ENCODE results near the gene GNG13. TPM values are rescaled to one million over a fixed set of nuclear protein-coding genes. Genes with fewer than 3 reads are reported as not detected.

Gene GNG13
- total RNA-seq, 1 donor from 2014 or later = not detected

GRCh38 chr16:752007-752312, 48.6 kb downstream of the GNG13 start:
- no peak for FAIRE-seq
- no peaks in the 10 kb centered on the region for H4K20me1 ChIP-seq (ENCODE audit: insufficient read depth, low read length)
- peaks cover 8% of the 10 kb centered on the region for H3K4me1 ChIP-seq (ENCODE audit: insufficient read depth, low read length)
- H3K4me1 Mint-ChIP-seq (ENCODE audit: low read depth, unreplicated experiment) = peaks cover 5% of the 10 kb centered on the region
- H3K4me3 Mint-ChIP-seq (ENCODE audit: unreplicated experiment) = peak overlapping the region; percentile 16
- H3K27me3 ChIP-seq (ENCODE audit: insufficient read depth, low read length) = peaks cover 2% of the 10 kb centered on the region
- no peak overlapping the region for H3K27ac ChIP-seq (ENCODE audit: low read depth, low read length)
- H3K4me3 ChIP-seq (ENCODE audit: insufficient read depth, low read depth, low read length) = no peak overlapping the region
- H3K36me3 ChIP-seq (ENCODE audit: insufficient read depth, low read length) = no peaks in the 10 kb centered on the region
- H3K36me3 Mint-ChIP-seq (ENCODE audit: low read depth, unreplicated experiment) = no peaks in the 10 kb centered on the region
- DNase-seq (ENCODE audit: low read depth) = no peak
- no peaks in the 10 kb centered on the region for H3K79me2 ChIP-seq (ENCODE audit: insufficient read depth, low read length)
- H3K27ac Mint-ChIP-seq (ENCODE audit: unreplicated experiment) = no peak overlapping the region
- TF ChIP-seq CTCF (IDR thresholded peaks at IDR 0.05; ENCODE audit: insufficient read depth, low read depth, low read length) (no peak), EZH2 (IDR thresholded peaks at IDR 0.05; ENCODE audit: insufficient read depth, low read length) (no peak)
- H3K9me3 ChIP-seq (ENCODE audit: insufficient read depth, low read depth, low read length) = no peaks in the 10 kb centered on the region
- H3K9me3 Mint-ChIP-seq (ENCODE audit: unreplicated experiment) = peaks cover 5% of the 10 kb centered on the region
- H2AFZ ChIP-seq (ENCODE audit: low read depth, low read length) = no peak overlapping the region
- H3K27me3 Mint-ChIP-seq (ENCODE audit: low read depth, unreplicated experiment) = peaks cover 14% of the 10 kb centered on the region
- H3K4me2 ChIP-seq (ENCODE audit: low read length) = peak overlapping the region; percentile 22
- H3K9ac ChIP-seq (ENCODE audit: low read length) = no peak overlapping the region

GRCh38 chr16:751152-752006, 49.2 kb downstream of the GNG13 start:
- no peak overlapping the region for H3K9ac ChIP-seq (ENCODE audit: low read length)
- H3K9me3 Mint-ChIP-seq (ENCODE audit: unreplicated experiment) = peaks cover 2% of the 10 kb centered on the region
- H4K20me1 ChIP-seq (ENCODE audit: insufficient read depth, low read length) = no peaks in the 10 kb centered on the region
- H3K27me3 Mint-ChIP-seq (ENCODE audit: low read depth, unreplicated experiment) = peaks cover 12% of the 10 kb centered on the region
- peaks cover 5% of the 10 kb centered on the region for H3K4me1 Mint-ChIP-seq (ENCODE audit: low read depth, unreplicated experiment)
- H3K27ac ChIP-seq (ENCODE audit: low read depth, low read length) = no peak overlapping the region
- no peak overlapping the region for H3K4me3 ChIP-seq (ENCODE audit: insufficient read depth, low read depth, low read length)
- H3K27ac Mint-ChIP-seq (ENCODE audit: unreplicated experiment) = no peak overlapping the region
- peaks cover 8% of the 10 kb centered on the region for H3K4me1 ChIP-seq (ENCODE audit: insufficient read depth, low read length)
- no peaks in the 10 kb centered on the region for H3K36me3 ChIP-seq (ENCODE audit: insufficient read depth, low read length)
- FAIRE-seq (no peak), DNase-seq (ENCODE audit: low read depth) (no peak)
- no peak overlapping the region for H2AFZ ChIP-seq (ENCODE audit: low read depth, low read length)
- peak overlapping the region; percentile 22 for H3K4me2 ChIP-seq (ENCODE audit: low read length)
- H3K27me3 ChIP-seq (ENCODE audit: insufficient read depth, low read length) = peaks cover 2% of the 10 kb centered on the region
- H3K4me3 Mint-ChIP-seq (ENCODE audit: unreplicated experiment) = no peak overlapping the region
- TF ChIP-seq CTCF (IDR thresholded peaks at IDR 0.05; ENCODE audit: insufficient read depth, low read depth, low read length) (no peak), EZH2 (IDR thresholded peaks at IDR 0.05; ENCODE audit: insufficient read depth, low read length) (no peak)
- no peaks in the 10 kb centered on the region for H3K79me2 ChIP-seq (ENCODE audit: insufficient read depth, low read length)
- no peaks in the 10 kb centered on the region for H3K9me3 ChIP-seq (ENCODE audit: insufficient read depth, low read depth, low read length)
- no peaks in the 10 kb centered on the region for H3K36me3 Mint-ChIP-seq (ENCODE audit: low read depth, unreplicated experiment)

GRCh38 chr16:750485-750884, 50.0 kb downstream of the GNG13 start:
- H3K36me3 ChIP-seq (ENCODE audit: insufficient read depth, low read length) = no peaks in the 10 kb centered on the region
- TF ChIP-seq CTCF (IDR thresholded peaks at IDR 0.05; ENCODE audit: insufficient read depth, low read depth, low read length) (no peak), EZH2 (IDR thresholded peaks at IDR 0.05; ENCODE audit: insufficient read depth, low read length) (no peak)
- H3K4me1 ChIP-seq (ENCODE audit: insufficient read depth, low read length) = peaks cover 8% of the 10 kb centered on the region
- no peak overlapping the region for H3K4me3 ChIP-seq (ENCODE audit: insufficient read depth, low read depth, low read length)
- H4K20me1 ChIP-seq (ENCODE audit: insufficient read depth, low read length) = no peaks in the 10 kb centered on the region
- H3K27ac Mint-ChIP-seq (ENCODE audit: unreplicated experiment) = no peak overlapping the region
- no peak for DNase-seq (ENCODE audit: low read depth)
- no peak for FAIRE-seq
- H3K4me1 Mint-ChIP-seq (ENCODE audit: low read depth, unreplicated experiment) = peaks cover 5% of the 10 kb centered on the region
- no peaks in the 10 kb centered on the region for H3K79me2 ChIP-seq (ENCODE audit: insufficient read depth, low read length)
- peaks cover 12% of the 10 kb centered on the region for H3K27me3 Mint-ChIP-seq (ENCODE audit: low read depth, unreplicated experiment)
- H3K9me3 ChIP-seq (ENCODE audit: insufficient read depth, low read depth, low read length) = no peaks in the 10 kb centered on the region
- no peak overlapping the region for H3K4me3 Mint-ChIP-seq (ENCODE audit: unreplicated experiment)
- peaks cover 2% of the 10 kb centered on the region for H3K27me3 ChIP-seq (ENCODE audit: insufficient read depth, low read length)
- H2AFZ ChIP-seq (ENCODE audit: low read depth, low read length) = no peak overlapping the region
- H3K9ac ChIP-seq (ENCODE audit: low read length) = no peak overlapping the region
- no peaks in the 10 kb centered on the region for H3K9me3 Mint-ChIP-seq (ENCODE audit: unreplicated experiment)
- H3K4me2 ChIP-seq (ENCODE audit: low read length) = no peak overlapping the region
- H3K27ac ChIP-seq (ENCODE audit: low read depth, low read length) = no peak overlapping the region
- H3K36me3 Mint-ChIP-seq (ENCODE audit: low read depth, unreplicated experiment) = no peaks in the 10 kb centered on the region

Data from astrocyte (in vitro differentiated cells and primary cell).